Endodermal cell (in vitro differentiated cells): ENCODE measurements around the gene RHBDL1. TPM values are rescaled to one million over a fixed set of nuclear protein-coding genes. Genes with fewer than 3 reads are reported as not detected.

Experiments used
- DNase-seq: peaks from one replicate; pipeline ENCODE4 v3.0.0-alpha.2; 2017
- H3K27ac ChIP-seq: 2 replicates; pipeline ENCODE4 v1.5.1; 2013; ENCODE audit warnings: mild to moderate bottlenecking, low read depth, low read length, moderate library complexity
- H3K27me3 ChIP-seq: 2 replicates; pipeline ENCODE4 v1.6.1; 2013; ENCODE audit warnings: mild to moderate bottlenecking, low read length, moderate library complexity; ENCODE audit not compliant: insufficient read depth, control insufficient read depth, poor library complexity, severe bottlenecking
- H3K36me3 ChIP-seq: 2 replicates; pipeline ENCODE4 v1.7.0; 2013; ENCODE audit warnings: mild to moderate bottlenecking, low read length, moderate library complexity; ENCODE audit not compliant: control insufficient read depth, insufficient read depth
- H3K4me1 ChIP-seq: one replicate; pipeline ENCODE4 v1.7.0; 2013; ENCODE audit warnings: low read length; ENCODE audit not compliant: control insufficient read depth, insufficient read depth
- H3K4me3 ChIP-seq: 2 replicates; pipeline ENCODE4 v1.5.1; 2013; ENCODE audit warnings: mild to moderate bottlenecking, low read length, moderate library complexity
- H3K9ac ChIP-seq: 2 replicates; pipeline ENCODE4 v1.6.1; 2013; ENCODE audit warnings: mild to moderate bottlenecking, low read length, moderate library complexity; ENCODE audit not compliant: poor library complexity, severe bottlenecking; ENCODE audit errors: extremely low read depth
- H3K9me3 ChIP-seq: 2 replicates; pipeline ENCODE4 v1.6.1; 2013; ENCODE audit warnings: mild to moderate bottlenecking, low read length, moderate library complexity; ENCODE audit not compliant: control insufficient read depth
- H3K27ac Mint-ChIP-seq: 2 replicates; pipeline ENCODE4 v1.8.0; 2020; ENCODE audit warnings: mixed read lengths
- H3K27me3 Mint-ChIP-seq: 2 replicates; pipeline ENCODE4 v1.8.0; 2021; ENCODE audit warnings: mild to moderate bottlenecking, mixed read lengths; ENCODE audit not compliant: insufficient read depth
- H3K36me3 Mint-ChIP-seq: 2 replicates; pipeline ENCODE4 v1.8.0; 2020; ENCODE audit warnings: low read depth, mixed read lengths
- H3K4me1 Mint-ChIP-seq: 2 replicates; pipeline ENCODE4 v1.8.0; 2020; ENCODE audit warnings: mixed read lengths
- H3K4me3 Mint-ChIP-seq: 2 replicates; pipeline ENCODE4 v1.8.0; 2020; ENCODE audit warnings: mild to moderate bottlenecking, moderate library complexity, mixed read lengths
- H3K9me3 Mint-ChIP-seq: 2 replicates; pipeline ENCODE4 v1.8.0; 2020; ENCODE audit warnings: mild to moderate bottlenecking, mixed read lengths
- WGBS, 2 experiments: methylation state at CpG; one replicate each; pipeline versions ENCODE4 v1.1.5 to v1.1.7; 2013; ENCODE audit warnings: missing lambda C conversion rate in 2 of 2, mixed read lengths in 1 of 2; ENCODE audit not compliant: insufficient coverage in 1 of 2, insufficient read length in 1 of 2; 5-methylcytosine and 5-hydroxymethylcytosine counted together
- total RNA-seq, 2 donors: library from RNA; stranded (reverse); fragmentation: NEBNext Ultra II Directional in 1 of 2; extraction: Animal tissue kit (Norgen Biotek cat#: 25700) in 1 of 2; gene quantifications; 2 replicates in 1 of 2; 3 replicates in 1 of 2; pipeline ENCODE4 v1.2.1, GENCODE V29; 2021
- TF ChIP-seq, protein P1 (sequence below): fragments of 200-600 bp; sonication (generic); conservative IDR thresholded peaks from 2 replicates; pipeline ENCODE4 v1.5.0; 2021; ENCODE audit warnings: antibody characterized with exemption, mild to moderate bottlenecking

The RHBDL1 gene
- total RNA-seq, 2 donors from 2014 or later, result 3.7 to 5.1 TPM

DNA sequence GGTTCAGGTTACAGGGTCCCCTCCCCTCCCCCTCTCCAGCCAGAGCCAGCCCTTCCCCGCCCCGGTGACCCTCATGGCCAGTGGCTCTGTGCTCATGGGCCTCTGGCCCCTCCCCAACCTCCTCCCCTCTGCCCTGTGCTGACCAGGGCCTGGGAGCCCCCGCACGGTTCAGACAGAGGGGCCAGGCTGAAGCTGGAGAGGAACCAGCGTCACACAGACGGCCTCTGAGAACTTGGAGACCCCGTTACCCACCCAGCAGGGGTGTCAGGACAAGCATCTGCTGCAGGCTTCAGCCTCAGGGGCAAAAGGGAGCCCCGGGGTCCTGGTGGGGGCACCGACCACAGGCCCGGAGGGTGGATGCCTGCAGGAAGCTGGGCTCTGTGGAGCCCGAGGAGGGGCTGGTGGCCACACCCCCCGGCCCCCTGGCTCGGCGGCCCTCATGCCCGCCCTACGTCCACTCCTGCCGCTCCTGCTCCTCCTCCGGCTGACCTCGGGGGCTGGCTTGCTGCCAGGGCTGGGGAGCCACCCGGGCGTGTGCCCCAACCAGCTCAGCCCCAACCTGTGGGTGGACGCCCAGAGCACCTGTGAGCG is 44.6 kb upstream of the RHBDL1 start, which contains the start of gene WFIKKN1:
Gene WFIKKN1 (plus strand): TSS at position 171 of the 591 bp plus-strand sequence. CDS start 269 bp downstream, at position 440.
- 26 to 33% methylated on average over 8 to 23 of the region's 23 CpGs for WGBS, 2 experiments
- Histone ChIP-seq H3K9ac (no peak within 1 kb of the TSS), H3K27me3 (no peaks in the 10 kb centered on the region), H3K4me1 (peaks cover 9% of the 10 kb centered on the region), H3K9me3 (no peaks in the 10 kb centered on the region), H3K36me3 (no peaks in the 10 kb centered on the region), H3K27ac (peak within 1 kb of the TSS; percentile 95), H3K4me3 (peak within 1 kb of the TSS; percentile 27)
- no peaks in the 10 kb centered on the region for H3K9me3 Mint-ChIP-seq
- peak within 1 kb of the TSS; percentile 39 for H3K4me3 Mint-ChIP-seq
- H3K36me3 Mint-ChIP-seq, result peaks cover 10% of the 10 kb centered on the region
- TF ChIP-seq, protein P1, sequence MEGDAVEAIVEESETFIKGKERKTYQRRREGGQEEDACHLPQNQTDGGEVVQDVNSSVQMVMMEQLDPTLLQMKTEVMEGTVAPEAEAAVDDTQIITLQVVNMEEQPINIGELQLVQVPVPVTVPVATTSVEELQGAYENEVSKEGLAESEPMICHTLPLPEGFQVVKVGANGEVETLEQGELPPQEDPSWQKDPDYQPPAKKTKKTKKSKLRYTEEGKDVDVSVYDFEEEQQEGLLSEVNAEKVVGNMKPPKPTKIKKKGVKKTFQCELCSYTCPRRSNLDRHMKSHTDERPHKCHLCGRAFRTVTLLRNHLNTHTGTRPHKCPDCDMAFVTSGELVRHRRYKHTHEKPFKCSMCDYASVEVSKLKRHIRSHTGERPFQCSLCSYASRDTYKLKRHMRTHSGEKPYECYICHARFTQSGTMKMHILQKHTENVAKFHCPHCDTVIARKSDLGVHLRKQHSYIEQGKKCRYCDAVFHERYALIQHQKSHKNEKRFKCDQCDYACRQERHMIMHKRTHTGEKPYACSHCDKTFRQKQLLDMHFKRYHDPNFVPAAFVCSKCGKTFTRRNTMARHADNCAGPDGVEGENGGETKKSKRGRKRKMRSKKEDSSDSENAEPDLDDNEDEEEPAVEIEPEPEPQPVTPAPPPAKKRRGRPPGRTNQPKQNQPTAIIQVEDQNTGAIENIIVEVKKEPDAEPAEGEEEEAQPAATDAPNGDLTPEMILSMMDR, result no peak
- H3K4me1 Mint-ChIP-seq, result no peaks in the 10 kb centered on the region
- DNase-seq, result peak; percentile 87
- H3K27me3 Mint-ChIP-seq, result no peaks in the 10 kb centered on the region
- no peak within 1 kb of the TSS for H3K27ac Mint-ChIP-seq

DNA sequence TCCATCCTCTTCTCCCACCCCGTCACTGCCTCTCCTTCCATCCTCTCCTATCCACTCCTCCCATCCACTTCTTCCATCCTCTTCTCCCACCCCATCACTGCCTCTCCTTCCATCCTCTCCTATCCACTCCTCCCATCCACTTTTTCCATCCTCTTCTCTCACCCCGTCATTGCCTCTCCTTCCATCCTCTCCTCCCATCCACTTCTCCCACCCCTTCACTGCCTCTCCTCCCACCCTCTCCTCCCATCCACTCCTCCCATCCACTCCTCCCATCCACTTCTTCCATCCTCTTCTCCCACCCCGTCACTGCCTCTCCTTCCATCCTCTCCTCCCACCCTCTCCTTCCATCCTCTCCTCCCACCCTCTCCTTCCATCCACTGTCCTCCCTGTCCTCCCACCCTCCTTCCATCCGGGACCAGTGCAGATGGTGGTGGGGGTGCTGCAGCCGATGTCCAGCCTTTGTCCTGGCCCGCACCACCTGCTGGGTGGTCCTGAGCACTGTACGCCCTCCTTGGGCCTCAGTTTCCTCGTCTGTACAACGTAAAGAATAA is 43.6 kb upstream of the RHBDL1 start:
- Histone ChIP-seq H3K27ac (no peak overlapping the region), H3K4me3 (no peak overlapping the region), H3K9ac (no peak overlapping the region), H3K27me3 (no peaks in the 10 kb centered on the region), H3K36me3 (no peaks in the 10 kb centered on the region), H3K9me3 (no peaks in the 10 kb centered on the region), H3K4me1 (peaks cover 9% of the 10 kb centered on the region)
- Mint-ChIP-seq H3K36me3 (peaks cover 4% of the 10 kb centered on the region), H3K9me3 (no peaks in the 10 kb centered on the region), H3K4me3 (no peak overlapping the region), H3K4me1 (no peaks in the 10 kb centered on the region), H3K27ac (no peak overlapping the region), H3K27me3 (no peaks in the 10 kb centered on the region)
- WGBS, 2 experiments, result 76 to 84% methylated on average over 3 to 9 of the region's 9 CpGs
- TF ChIP-seq, protein P1, result no peak
- no peak for DNase-seq

DNA sequence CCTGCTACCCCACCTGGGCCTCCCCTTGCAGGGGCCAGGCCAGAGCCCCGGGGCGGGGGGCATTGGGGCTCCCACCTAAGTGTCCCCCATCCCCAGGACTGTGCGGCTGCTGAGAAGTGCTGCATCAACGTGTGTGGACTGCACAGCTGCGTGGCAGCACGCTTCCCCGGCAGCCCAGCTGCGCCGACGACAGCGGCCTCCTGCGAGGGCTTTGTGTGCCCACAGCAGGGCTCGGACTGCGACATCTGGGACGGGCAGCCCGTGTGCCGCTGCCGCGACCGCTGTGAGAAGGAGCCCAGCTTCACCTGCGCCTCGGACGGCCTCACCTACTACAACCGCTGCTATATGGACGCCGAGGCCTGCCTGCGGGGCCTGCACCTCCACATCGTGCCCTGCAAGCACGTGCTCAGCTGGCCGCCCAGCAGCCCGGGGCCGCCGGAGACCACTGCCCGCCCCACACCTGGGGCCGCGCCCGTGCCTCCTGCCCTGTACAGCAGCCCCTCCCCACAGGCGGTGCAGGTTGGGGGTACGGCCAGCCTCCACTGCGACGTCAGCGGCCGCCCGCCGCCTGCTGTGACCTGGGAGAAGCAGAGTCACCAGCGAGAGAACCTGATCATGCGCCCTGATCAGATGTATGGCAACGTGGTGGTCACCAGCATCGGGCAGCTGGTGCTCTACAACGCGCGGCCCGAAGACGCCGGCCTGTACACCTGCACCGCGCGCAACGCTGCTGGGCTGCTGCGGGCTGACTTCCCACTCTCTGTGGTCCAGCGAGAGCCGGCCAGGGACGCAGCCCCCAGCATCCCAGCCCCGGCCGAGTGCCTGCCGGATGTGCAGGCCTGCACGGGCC is 42.8 kb upstream of the RHBDL1 start:
- 94 to 96% methylated on average over 54 to 67 of the region's 67 CpGs for WGBS, 2 experiments
- Histone ChIP-seq H3K4me3 (no peak overlapping the region), H3K9ac (no peak overlapping the region), H3K27me3 (no peaks in the 10 kb centered on the region), H3K36me3 (no peaks in the 10 kb centered on the region), H3K4me1 (peaks cover 9% of the 10 kb centered on the region), H3K9me3 (no peaks in the 10 kb centered on the region), H3K27ac (no peak overlapping the region)
- Mint-ChIP-seq H3K27me3 (no peaks in the 10 kb centered on the region), H3K4me1 (no peaks in the 10 kb centered on the region), H3K9me3 (no peaks in the 10 kb centered on the region), H3K36me3 (no peaks in the 10 kb centered on the region), H3K27ac (no peak overlapping the region), H3K4me3 (no peak overlapping the region)
- TF ChIP-seq, protein P1, result no peak
- no peak for DNase-seq
